ENCODE data around the gene LIFR. TPM values are rescaled to one million over a fixed set of nuclear protein-coding genes. Genes with fewer than 3 reads are reported as not detected.

Gene LIFR
- total RNA-seq, 1 donor from 2014 or later: 110 TPM

DNA sequence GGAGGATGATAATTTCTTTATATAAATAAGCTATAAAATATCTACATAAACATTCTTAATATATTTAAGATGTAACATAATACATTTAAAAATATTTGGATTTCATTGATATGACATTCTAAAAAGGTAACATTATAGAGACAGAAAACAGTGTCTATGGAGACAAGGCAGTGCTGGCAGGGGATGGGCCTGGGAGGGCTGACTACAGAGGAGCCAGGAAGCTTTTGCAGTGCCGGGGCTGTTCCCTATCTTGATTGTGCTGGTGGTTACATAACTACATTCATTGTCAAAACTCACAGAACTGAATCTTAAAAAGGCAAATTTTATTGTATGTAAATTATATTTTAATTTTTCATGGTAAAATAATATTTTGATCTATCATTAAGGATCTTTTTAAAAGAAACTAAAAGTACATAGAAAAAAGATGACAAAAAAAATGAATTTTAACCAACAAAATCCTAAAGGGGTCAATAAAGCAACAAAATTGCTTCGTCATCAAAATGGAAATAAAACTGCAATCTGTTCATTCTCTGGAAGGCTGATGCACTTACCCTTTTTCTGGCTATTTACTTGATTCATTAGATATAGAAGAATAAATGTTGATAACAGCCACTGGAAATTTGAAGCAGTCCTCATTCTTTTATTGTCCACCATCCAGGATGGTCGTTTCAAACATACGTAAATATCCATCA is 26.3 kb downstream of the LIFR start:
- H3K9me3 ChIP-seq: no peaks in the 10 kb centered on the region
- TF ChIP-seq, protein P1, sequence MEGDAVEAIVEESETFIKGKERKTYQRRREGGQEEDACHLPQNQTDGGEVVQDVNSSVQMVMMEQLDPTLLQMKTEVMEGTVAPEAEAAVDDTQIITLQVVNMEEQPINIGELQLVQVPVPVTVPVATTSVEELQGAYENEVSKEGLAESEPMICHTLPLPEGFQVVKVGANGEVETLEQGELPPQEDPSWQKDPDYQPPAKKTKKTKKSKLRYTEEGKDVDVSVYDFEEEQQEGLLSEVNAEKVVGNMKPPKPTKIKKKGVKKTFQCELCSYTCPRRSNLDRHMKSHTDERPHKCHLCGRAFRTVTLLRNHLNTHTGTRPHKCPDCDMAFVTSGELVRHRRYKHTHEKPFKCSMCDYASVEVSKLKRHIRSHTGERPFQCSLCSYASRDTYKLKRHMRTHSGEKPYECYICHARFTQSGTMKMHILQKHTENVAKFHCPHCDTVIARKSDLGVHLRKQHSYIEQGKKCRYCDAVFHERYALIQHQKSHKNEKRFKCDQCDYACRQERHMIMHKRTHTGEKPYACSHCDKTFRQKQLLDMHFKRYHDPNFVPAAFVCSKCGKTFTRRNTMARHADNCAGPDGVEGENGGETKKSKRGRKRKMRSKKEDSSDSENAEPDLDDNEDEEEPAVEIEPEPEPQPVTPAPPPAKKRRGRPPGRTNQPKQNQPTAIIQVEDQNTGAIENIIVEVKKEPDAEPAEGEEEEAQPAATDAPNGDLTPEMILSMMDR (IDR thresholded peaks at IDR 0.05): no peak
- peaks cover 19% of the 10 kb centered on the region for H3K36me3 ChIP-seq
- H3K27me3 ChIP-seq (ENCODE audit: low read depth): no peaks in the 10 kb centered on the region
- DNase-seq (no peak), ATAC-seq (no peak)
- intact Hi-C loops (cut with DNase I): no loop called here
- no peak overlapping the region for H3K27ac ChIP-seq
- H3K4me3 ChIP-seq: no peak overlapping the region
- peaks cover 45% of the 10 kb centered on the region for H3K4me1 ChIP-seq

GRCh38 chr5:38528162-38528703 is 28.2 kb downstream of the LIFR start:
- DNase-seq (no peak), ATAC-seq (no peak)
- Histone ChIP-seq H3K4me3 (no peak overlapping the region), H3K27me3 (ENCODE audit: low read depth) (no peaks in the 10 kb centered on the region), H3K36me3 (peaks cover 38% of the 10 kb centered on the region), H3K27ac (no peak overlapping the region), H3K4me1 (peaks cover 28% of the 10 kb centered on the region), H3K9me3 (no peaks in the 10 kb centered on the region)
- TF ChIP-seq, protein P1 (IDR thresholded peaks at IDR 0.05): no peak
- intact Hi-C loops (cut with DNase I): no loop called here

- no peak for DNase-seq
- TF ChIP-seq, protein P1 (IDR thresholded peaks at IDR 0.05): no peak
- Histone ChIP-seq H3K9me3 (no peaks in the 10 kb centered on the region), H3K36me3 (peaks cover 44% of the 10 kb centered on the region), H3K4me3 (no peak overlapping the region), H3K27ac (no peak overlapping the region), H3K27me3 (ENCODE audit: low read depth) (no peaks in the 10 kb centered on the region), H3K4me1 (peaks cover 21% of the 10 kb centered on the region)
- intact Hi-C loops (cut with DNase I): no loop called here
- no peak for ATAC-seq
Observed at GRCh38 chr5:38527475-38527874, 29.0 kb downstream of the LIFR start.

DNA sequence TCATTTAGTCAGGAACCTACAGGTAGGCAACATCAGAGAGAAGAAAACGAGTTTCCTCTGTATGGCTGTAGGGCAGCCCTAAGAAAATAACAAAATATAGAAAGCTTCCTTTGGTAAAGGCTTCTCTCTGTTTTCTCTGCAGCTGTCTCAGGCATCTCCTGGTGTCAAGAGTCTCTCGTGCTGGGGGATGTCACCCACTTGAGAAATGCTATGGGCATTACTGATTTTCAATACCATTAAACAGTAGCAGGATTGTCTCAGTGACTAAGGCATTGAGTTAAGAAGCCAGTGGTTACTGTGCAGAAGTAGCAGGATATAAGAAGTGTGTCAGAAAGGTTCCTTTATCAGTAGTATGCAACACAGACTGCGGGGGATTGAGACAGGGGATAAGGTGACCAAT is 32.4 kb downstream of the LIFR start:
- intact Hi-C loops (cut with DNase I): no loop called here
- no peaks in the 10 kb centered on the region for H3K27me3 ChIP-seq (ENCODE audit: low read depth)
- H3K9me3 ChIP-seq: no peaks in the 10 kb centered on the region
- TF ChIP-seq, protein P1 (IDR thresholded peaks at IDR 0.05): no peak
- H3K4me1 ChIP-seq: peaks cover 16% of the 10 kb centered on the region
- no peak overlapping the region for H3K4me3 ChIP-seq
- H3K27ac ChIP-seq: no peak overlapping the region
- no peak for DNase-seq
- peaks cover 72% of the 10 kb centered on the region for H3K36me3 ChIP-seq
- no peak for ATAC-seq

GRCh38 chr5:38519476-38519875 is 37.0 kb downstream of the LIFR start:
- Histone ChIP-seq H3K27ac (no peak overlapping the region), H3K27me3 (ENCODE audit: low read depth) (no peaks in the 10 kb centered on the region), H3K9me3 (no peaks in the 10 kb centered on the region), H3K36me3 (peaks cover 68% of the 10 kb centered on the region), H3K4me1 (no peaks in the 10 kb centered on the region), H3K4me3 (no peak overlapping the region)
- DNase-seq (no peak), ATAC-seq (no peak)
- intact Hi-C loops (cut with DNase I): no loop called here
- TF ChIP-seq, protein P1 (IDR thresholded peaks at IDR 0.05): no peak
